Fibroblast of the aortic adventitia (primary cell): ENCODE results near the gene CDC42BPA. TPM values are rescaled to one million over a fixed set of nuclear protein-coding genes. Genes with fewer than 3 reads are reported as not detected.

Experiments used
- DNase-seq: peaks from one replicate; pipeline ENCODE4 v3.0.0-alpha.2; 2010; ENCODE audit warnings: low read depth
- H3K4me3 ChIP-seq: 2 replicates; pipeline ENCODE4 v1.5.1; 2011; ENCODE audit warnings: low read depth, mild to moderate bottlenecking, control low read depth, low read length, moderate library complexity
- total RNA-seq: library from RNA; depleted of rRNA; stranded (reverse); fragments of >200 nt; gene quantifications from 2 replicates; pipeline ENCODE4 v1.2.3, GENCODE V29; 2012; ENCODE audit warnings: low replicate concordance
- TF ChIP-seq, protein P1 (sequence below): IDR thresholded peaks from 2 replicates; pipeline ENCODE4 v1.5.1; 2011; ENCODE audit warnings: mild to moderate bottlenecking, low read length, control low read depth, inconsistent platforms; ENCODE audit not compliant: insufficient read depth

CDC42BPA gene
- total RNA-seq, 1 donor = 82.5 TPM

DNA sequence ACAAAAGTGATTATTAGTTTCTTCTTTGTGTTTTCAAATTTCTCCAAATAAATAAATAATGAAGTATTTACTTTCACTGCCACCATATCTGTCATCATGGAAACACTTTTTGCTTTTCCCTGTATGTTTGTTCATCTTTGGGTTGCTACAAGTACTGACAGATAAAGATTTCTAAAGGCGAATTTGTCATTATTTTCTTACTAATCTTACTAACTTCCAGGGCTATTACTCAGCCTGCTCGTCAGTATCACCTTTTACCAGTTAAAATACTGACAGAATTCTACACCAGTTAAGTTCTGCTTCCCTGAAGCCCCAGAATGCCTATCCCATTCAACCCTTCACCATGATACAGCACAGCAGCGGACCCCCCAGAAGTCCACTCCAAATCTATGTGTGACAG lies 106.1 kb downstream of the CDC42BPA start:
- no peak for DNase-seq
- TF ChIP-seq, protein P1, sequence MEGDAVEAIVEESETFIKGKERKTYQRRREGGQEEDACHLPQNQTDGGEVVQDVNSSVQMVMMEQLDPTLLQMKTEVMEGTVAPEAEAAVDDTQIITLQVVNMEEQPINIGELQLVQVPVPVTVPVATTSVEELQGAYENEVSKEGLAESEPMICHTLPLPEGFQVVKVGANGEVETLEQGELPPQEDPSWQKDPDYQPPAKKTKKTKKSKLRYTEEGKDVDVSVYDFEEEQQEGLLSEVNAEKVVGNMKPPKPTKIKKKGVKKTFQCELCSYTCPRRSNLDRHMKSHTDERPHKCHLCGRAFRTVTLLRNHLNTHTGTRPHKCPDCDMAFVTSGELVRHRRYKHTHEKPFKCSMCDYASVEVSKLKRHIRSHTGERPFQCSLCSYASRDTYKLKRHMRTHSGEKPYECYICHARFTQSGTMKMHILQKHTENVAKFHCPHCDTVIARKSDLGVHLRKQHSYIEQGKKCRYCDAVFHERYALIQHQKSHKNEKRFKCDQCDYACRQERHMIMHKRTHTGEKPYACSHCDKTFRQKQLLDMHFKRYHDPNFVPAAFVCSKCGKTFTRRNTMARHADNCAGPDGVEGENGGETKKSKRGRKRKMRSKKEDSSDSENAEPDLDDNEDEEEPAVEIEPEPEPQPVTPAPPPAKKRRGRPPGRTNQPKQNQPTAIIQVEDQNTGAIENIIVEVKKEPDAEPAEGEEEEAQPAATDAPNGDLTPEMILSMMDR = no peak

DNA sequence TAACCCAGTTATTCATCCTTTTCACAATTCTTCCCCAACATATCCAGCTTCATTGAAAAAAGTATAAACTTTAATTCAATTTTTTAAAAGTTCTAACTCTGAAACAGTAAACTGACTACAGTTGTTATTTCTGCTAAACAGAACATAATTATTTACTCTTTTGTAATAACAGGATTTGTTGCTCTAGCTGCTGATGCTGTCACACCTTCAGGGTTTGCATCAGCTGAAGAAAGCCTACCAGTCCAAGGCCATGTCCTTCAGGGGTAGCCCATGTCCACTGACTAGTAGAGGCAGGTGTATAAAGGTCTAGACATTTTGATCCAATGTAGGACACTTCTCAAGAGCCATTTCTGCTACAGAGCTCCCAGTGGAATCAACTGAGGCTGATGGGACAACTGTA lies 107.7 kb downstream of the CDC42BPA start:
- no peak overlapping the region for H3K4me3 ChIP-seq
- no peak for DNase-seq
- TF ChIP-seq, protein P1 = no peak

More for the DNA sequence above, 106.1 kb downstream of the CDC42BPA start:
- H3K4me3 ChIP-seq = no peak overlapping the region

DNA sequence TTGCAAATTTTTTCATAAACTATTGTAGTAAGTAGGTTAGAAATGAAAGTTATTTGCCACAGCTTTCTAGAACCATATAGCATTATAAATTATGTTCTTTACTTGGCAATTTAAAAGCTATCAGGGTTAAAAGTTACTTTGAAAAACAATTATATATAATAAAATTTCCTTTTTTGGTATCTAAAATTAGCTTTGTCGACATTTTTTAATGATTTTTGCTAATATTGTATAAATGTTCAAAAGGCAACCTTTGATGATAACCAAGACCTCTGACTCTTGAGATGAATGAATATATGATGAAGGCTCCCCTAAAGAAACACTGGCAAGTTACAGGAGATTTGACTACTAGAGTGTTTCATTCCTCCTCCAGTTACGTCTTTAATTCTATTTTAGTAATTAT lies 121.2 kb downstream of the CDC42BPA start:
- H3K4me3 ChIP-seq = no peak overlapping the region
- TF ChIP-seq, protein P1 = no peak
- no peak for DNase-seq

DNA sequence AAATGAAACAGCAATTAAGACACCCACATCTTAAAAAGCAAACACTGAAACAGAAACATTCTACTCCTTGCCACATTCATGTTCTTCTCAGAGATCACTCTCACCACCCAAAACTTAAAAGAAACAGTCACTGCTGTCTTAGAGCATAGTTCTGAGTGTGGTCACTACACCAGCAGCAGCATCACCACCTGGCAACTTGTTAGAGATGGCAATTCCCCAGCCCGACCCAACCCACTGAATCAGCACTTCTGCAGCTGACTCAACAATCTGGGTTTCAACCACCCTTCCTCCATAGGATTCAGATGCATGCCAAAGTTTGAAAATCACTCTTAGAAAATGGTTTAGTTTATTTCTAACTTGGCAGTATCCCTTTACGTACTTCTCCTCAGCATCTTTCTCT lies 126.1 kb downstream of the CDC42BPA start:
- TF ChIP-seq, protein P1 = no peak
- DNase-seq = peak; percentile 98
- H3K4me3 ChIP-seq = no peak overlapping the region

DNA sequence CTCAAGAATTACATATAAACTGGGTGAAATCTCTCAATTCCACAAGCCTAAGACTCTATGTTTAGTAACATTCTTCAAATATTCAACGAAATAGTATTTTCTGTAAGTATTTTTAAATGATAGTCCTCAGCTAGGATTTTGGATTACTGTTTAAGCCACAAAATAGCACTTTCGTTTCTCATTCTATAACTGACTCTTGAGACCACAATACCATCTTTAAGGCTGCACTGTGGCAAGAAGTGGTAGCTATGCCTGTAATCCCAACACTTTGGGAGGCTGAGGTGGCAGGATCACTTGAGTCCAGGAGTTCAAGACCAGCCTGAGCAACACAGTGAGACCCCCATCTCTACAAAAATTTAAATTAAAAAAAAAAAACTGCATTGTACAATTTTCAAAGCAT lies 126.7 kb downstream of the CDC42BPA start:
- TF ChIP-seq, protein P1 = no peak
- no peak overlapping the region for H3K4me3 ChIP-seq
- no peak for DNase-seq

DNA sequence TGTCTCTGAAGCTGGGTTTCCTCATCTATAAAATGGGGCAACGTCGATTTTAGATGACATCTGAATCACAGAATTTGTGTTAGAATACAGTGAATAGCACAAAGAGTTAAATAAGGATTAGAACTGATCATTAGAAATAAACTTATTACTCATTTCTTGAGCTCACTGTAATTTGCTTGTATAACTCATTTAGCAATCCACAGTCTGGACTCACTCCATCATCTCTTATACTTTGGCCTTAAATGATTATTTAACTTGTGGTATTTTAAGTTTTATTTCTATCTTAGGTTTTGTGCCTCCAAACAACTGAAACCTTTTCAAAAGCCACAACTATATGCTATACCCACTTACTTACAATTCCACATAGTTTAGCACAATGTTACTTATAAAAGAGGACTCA lies 128.0 kb downstream of the CDC42BPA start:
- H3K4me3 ChIP-seq = no peak overlapping the region
- TF ChIP-seq, protein P1 = no peak
- peak; percentile 18 for DNase-seq

DNA sequence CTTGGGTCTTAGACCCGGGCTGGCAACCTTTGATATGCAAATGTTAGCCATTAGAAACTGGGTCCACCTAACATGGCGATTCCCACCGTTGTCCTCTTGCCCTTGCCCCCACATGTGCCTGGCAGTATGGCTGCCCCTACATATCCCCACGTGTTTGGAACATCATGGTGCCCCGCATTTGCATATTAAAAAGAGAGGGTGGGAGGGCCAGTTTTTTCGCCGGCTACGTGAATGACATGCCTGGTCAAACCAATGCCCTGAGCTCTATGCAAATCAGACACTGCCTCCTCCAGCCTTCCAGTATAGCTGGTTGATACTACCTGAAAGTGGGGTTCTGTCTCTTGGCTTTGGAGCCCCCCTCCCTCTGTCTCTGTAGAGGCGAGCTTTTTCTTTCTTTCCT lies 133.0 kb downstream of the CDC42BPA start:
- no peak for DNase-seq
- TF ChIP-seq, protein P1 = no peak
- H3K4me3 ChIP-seq = no peak overlapping the region
